ENCODE results near the gene MON2.

Gene MON2

GRCh38 chr12:62523619-62524018 lies 57.0 kb downstream of the MON2 start:
- no peak for DNase-seq (ENCODE audit: low read depth)
- H3K4me3 ChIP-seq (ENCODE audit: low read depth, low read length), result no peak overlapping the region
- TF ChIP-seq MAX (IDR thresholded peaks at IDR 0.05; ENCODE audit: low read depth, low read length) (no peak), CTCF (IDR thresholded peaks at IDR 0.05; ENCODE audit: low read depth, low read length) (no peak), POLR2A (IDR thresholded peaks at IDR 0.05; ENCODE audit: extremely low read depth, insufficient read length) (no peak), MYC (IDR thresholded peaks at IDR 0.05; ENCODE audit: low read depth, low read length) (no peak)

- DNase-seq (ENCODE audit: low read depth), result no peak
- TF ChIP-seq CTCF (IDR thresholded peaks at IDR 0.05; ENCODE audit: low read depth, low read length), result no peak
- TF ChIP-seq MYC (IDR thresholded peaks at IDR 0.05; ENCODE audit: low read depth, low read length), result no peak
- H3K4me3 ChIP-seq (ENCODE audit: low read depth, low read length), result no peak overlapping the region
Measured at GRCh38 chr12:62525271-62525670, 58.6 kb downstream of the MON2 start.

GRCh38 chr12:62530596-62530995 lies 64.0 kb downstream of the MON2 start:
- H3K4me3 ChIP-seq (ENCODE audit: low read depth, low read length), result no peak overlapping the region
- no peak for DNase-seq (ENCODE audit: low read depth)
- TF ChIP-seq CTCF (IDR thresholded peaks at IDR 0.05; ENCODE audit: low read depth, low read length) (no peak), MAX (IDR thresholded peaks at IDR 0.05; ENCODE audit: low read depth, low read length) (no peak), POLR2A (IDR thresholded peaks at IDR 0.05; ENCODE audit: extremely low read depth, insufficient read length) (no peak), MYC (IDR thresholded peaks at IDR 0.05; ENCODE audit: low read depth, low read length) (no peak)

- no peak overlapping the region for H3K4me3 ChIP-seq (ENCODE audit: low read depth, low read length)
- TF ChIP-seq MAX (IDR thresholded peaks at IDR 0.05; ENCODE audit: low read depth, low read length) (no peak), CTCF (IDR thresholded peaks at IDR 0.05; ENCODE audit: low read depth, low read length) (no peak), POLR2A (IDR thresholded peaks at IDR 0.05; ENCODE audit: extremely low read depth, insufficient read length) (no peak), MYC (IDR thresholded peaks at IDR 0.05; ENCODE audit: low read depth, low read length) (no peak)
- no peak for DNase-seq (ENCODE audit: low read depth)
Measured at GRCh38 chr12:62532333-62532732, 65.7 kb downstream of the MON2 start.

GRCh38 chr12:62533087-62533754 lies 66.6 kb downstream of the MON2 start:
- no peak for TF ChIP-seq MAX (IDR thresholded peaks at IDR 0.05; ENCODE audit: low read depth, low read length)
- TF ChIP-seq POLR2A (IDR thresholded peaks at IDR 0.05; ENCODE audit: extremely low read depth, insufficient read length), result no peak
- TF ChIP-seq MYC (IDR thresholded peaks at IDR 0.05; ENCODE audit: low read depth, low read length), result no peak
- no peak for TF ChIP-seq CTCF (IDR thresholded peaks at IDR 0.05; ENCODE audit: low read depth, low read length)
- no peak overlapping the region for H3K4me3 ChIP-seq (ENCODE audit: low read depth, low read length)
- DNase-seq (ENCODE audit: low read depth), result no peak

- TF ChIP-seq POLR2A (IDR thresholded peaks at IDR 0.05; ENCODE audit: extremely low read depth, insufficient read length), result no peak
- no peak for TF ChIP-seq CTCF (IDR thresholded peaks at IDR 0.05; ENCODE audit: low read depth, low read length)
- no peak for TF ChIP-seq MYC (IDR thresholded peaks at IDR 0.05; ENCODE audit: low read depth, low read length)
- TF ChIP-seq MAX (IDR thresholded peaks at IDR 0.05; ENCODE audit: low read depth, low read length), result no peak
- DNase-seq (ENCODE audit: low read depth), result no peak
- no peak overlapping the region for H3K4me3 ChIP-seq (ENCODE audit: low read depth, low read length)
Measured at GRCh38 chr12:62533755-62534107, 67.1 kb downstream of the MON2 start.
